Adrenal gland (tissue), 12 donors: ENCODE data around the gene RPL27A. TPM values are rescaled to one million over a fixed set of nuclear protein-coding genes. Genes with fewer than 3 reads are reported as not detected.
A peak's percentile ranks its signal among the peaks of the same experiment; 100 is the strongest.
"Not testable (repeated sequence)": the region's sequence is repeated elsewhere in the genome, so short reads cannot be mapped to it uniquely, and the experiment has no call there.

Experiments used
- DNase-seq, 7 donors: peaks; one replicate each; pipeline ENCODE4 v3.0.0-alpha.2; 2019 to 2020
- H3K27ac ChIP-seq, 5 donors: fragments of 200-600 bp; sonication (generic) in 4 of 5; 1 replicate in 3 of 5; 2 replicates in 2 of 5; pipeline versions ENCODE4 v1.5.1 to v1.8.0; 2016 to 2020; ENCODE audit warnings: mild to moderate bottlenecking in 1 of 5
- H3K27me3 ChIP-seq: fragments of 200-600 bp; 2 replicates; pipeline ENCODE4 v1.8.0; 2021
- H3K36me3 ChIP-seq, 2 donors: fragments of 200-600 bp; replicated peaks in 1 of 2; 1 replicate in 1 of 2; 2 replicates in 1 of 2; pipeline versions ENCODE4 v1.5.1 to v1.8.0; 2018 to 2022
- H3K4me1 ChIP-seq, 2 donors: fragments of 200-600 bp; replicated peaks in 1 of 2; 1 replicate in 1 of 2; 2 replicates in 1 of 2; pipeline versions ENCODE4 v1.5.1 to v1.8.0; 2018 to 2021
- H3K4me3 ChIP-seq, 4 donors: fragments of 200-600 bp; sonication (generic) in 3 of 4; one replicate each; pipeline ENCODE4 v1.5.1; 2016 to 2018
- H3K9me3 ChIP-seq, 3 donors: fragments of 200-600 bp; sonication (generic) in 1 of 3; replicated peaks in 1 of 3; 1 replicate in 2 of 3; 2 replicates in 1 of 3; pipeline versions ENCODE4 v1.5.1 to v1.8.0; 2016 to 2021
- CTCF ChIP-seq, 6 experiments: fragments of 450-650 bp in 4 of 6; fragments of 200-600 bp in 2 of 6; sonication (generic) in 1 of 6; IDR thresholded peaks; 1 replicate in 5 of 6; 2 replicates in 1 of 6; pipeline versions ENCODE4 v1.5.1 to v1.8.0; 2016 to 2021; ENCODE audit warnings: antibody characterized with exemption in 6 of 6, mild to moderate bottlenecking in 2 of 6, moderate library complexity in 1 of 6
- POLR2A ChIP-seq, 2 donors: fragments of 450-650 bp; IDR thresholded peaks; one replicate each; pipeline ENCODE4 v1.6.1; 2017; ENCODE audit warnings: antibody characterized with exemption in 2 of 2, mild to moderate bottlenecking in 2 of 2, moderate library complexity in 1 of 2
- WGBS, 4 donors: extraction: QIAGEN DNeasy Blood & Tissue Kit in 2 of 4; methylation state at CpG; one replicate each; pipeline versions ENCODE4 v1.1.5 to v1.1.7; 2013 to 2017; 5-methylcytosine and 5-hydroxymethylcytosine counted together
- intact Hi-C, 2 donors: fragments of 100-400 bp; cut with DNase I; formaldehyde crosslinking; loops; one replicate each; pipeline versions ENCODE4 v1.14.1 to v1.15.0; 2022 to 2023
- polyA plus RNA-seq, 3 donors: library from polyadenylated mRNA; stranded (reverse); fragments of 200-250 nt in 2 of 3; fragments of 350-450 nt in 1 of 3; fragmentation: Illumina TruSeq in 1 of 3; extraction: RNeasy Lipid Tissue Mini Kit (QIAGEN cat#74804) in 1 of 3; gene quantifications; one replicate each; pipeline ENCODE4 v1.2.3, GENCODE V29; 2013 to 2014
- total RNA-seq, 9 donors: library from RNA; depleted of rRNA in 4 of 9; stranded (reverse); fragments of >200 nt in 4 of 9; fragments of 120-200 nt in 1 of 9; fragmentation: NEBNext Ultra II Directional in 1 of 9; extraction: Animal tissue kit (Norgen Biotek cat#: 25700) in 1 of 9; gene quantifications; one replicate each; pipeline versions ENCODE4 v1.1.0 to v1.2.4, GENCODE V29; 2013 to 2023
- donor health status: healthy with polysubstance abuse.
- donor health status: Bipolar disorder and iron deficiency.
- donor health status: DM: yes; HTN: yes; CAD: no.
- donor health status: DM: no; HTN: no; CAD: no.
- donor health status: DM: no; HTN: no; CAD: no.
- donor health status: DM: yes; HTN: yes; CAD: no.

The RPL27A gene
- total and polyA plus RNA-seq, 12 donors = 668 to 3,013 (median 1,139) TPM

GRCh38 chr11:8661001-8661795 lies 21.4 kb upstream of the RPL27A start:
- Histone ChIP-seq H3K27ac (no peak overlapping the region), H3K4me1 (no peaks in the 10 kb centered on the region), H3K9me3 (no peaks in the 10 kb centered on the region), H3K36me3 (no peaks in the 10 kb centered on the region), H3K27me3 (no peaks in the 10 kb centered on the region), H3K4me3 (no peak overlapping the region)
- intact Hi-C loops = no loop called here
- DNase-seq = no peak
- WGBS, 4 donors = 84 to 89% (median 87%) methylated on average over 6 of the region's 6 CpGs
- no peak for TF ChIP-seq CTCF (IDR thresholded peaks at IDR 0.05)
- no peak for TF ChIP-seq POLR2A (IDR thresholded peaks at IDR 0.05)

- no peaks in the 10 kb centered on the region for H3K4me1 ChIP-seq
- DNase-seq = no peak
- no peaks in the 10 kb centered on the region for H3K27me3 ChIP-seq
- no peak overlapping the region for H3K27ac ChIP-seq
- intact Hi-C loops = no loop called here
- H3K9me3 ChIP-seq = no peaks in the 10 kb centered on the region
- no peaks in the 10 kb centered on the region for H3K36me3 ChIP-seq
- no peak overlapping the region for H3K4me3 ChIP-seq
- no peak for TF ChIP-seq POLR2A (IDR thresholded peaks at IDR 0.05)
- TF ChIP-seq CTCF (IDR thresholded peaks at IDR 0.05) = no peak
- 95 to 98% (median 96%) methylated on average over 1 of the region's 1 CpG for WGBS, 4 donors
Measured at GRCh38 chr11:8665222-8665621, 17.4 kb upstream of the RPL27A start.

GRCh38 chr11:8670081-8670480 lies 12.5 kb upstream of the RPL27A start:
- H3K4me3 ChIP-seq, intact Hi-C loops, H3K27ac ChIP-seq, H3K9me3 ChIP-seq, H3K27me3 ChIP-seq, H3K36me3 ChIP-seq, DNase-seq: not testable (repeated sequence)
- peaks cover 7 to 18% of the 10 kb centered on the region in 2 donors for H3K4me1 ChIP-seq
- WGBS, 4 donors = 89 to 96% (median 94%) methylated on average over 6 of the region's 6 CpGs

- peaks cover 7 to 18% of the 10 kb centered on the region in 2 donors for H3K4me1 ChIP-seq
- no peaks in the 10 kb centered on the region for H3K27me3 ChIP-seq
- H3K4me3 ChIP-seq = no peak overlapping the region
- WGBS, 4 donors = 10 to 24% (median 19%) methylated on average over 4 of the region's 4 CpGs
- H3K9me3 ChIP-seq = no peaks in the 10 kb centered on the region
- H3K36me3 ChIP-seq = no peaks in the 10 kb centered on the region
- DNase-seq = peak; percentile 61 to 89 (median 83)
- peak overlapping the region; percentile 6 to 91 (median 77) for H3K27ac ChIP-seq
- peak in 1 of 2 donors; percentile 73 for TF ChIP-seq POLR2A (IDR thresholded peaks at IDR 0.05)
- no peak for TF ChIP-seq CTCF (IDR thresholded peaks at IDR 0.05)
- intact Hi-C loops = no loop called here
Measured at GRCh38 chr11:8671193-8671612, 11.4 kb upstream of the RPL27A start.

GRCh38 chr11:8671651-8672062 lies 10.9 kb upstream of the RPL27A start:
- H3K27ac ChIP-seq = peak overlapping the region in 4 of 5 donors; percentile 50 to 91 (median 80)
- WGBS, 4 donors = 0 to 20% (median 0%) methylated on average over 1 of the region's 1 CpG
- TF ChIP-seq CTCF (IDR thresholded peaks at IDR 0.05) = no peak
- TF ChIP-seq POLR2A (IDR thresholded peaks at IDR 0.05) = no peak
- intact Hi-C loops = no loop called here
- H3K4me1 ChIP-seq = peaks cover 7 to 18% of the 10 kb centered on the region in 2 donors
- no peak overlapping the region for H3K4me3 ChIP-seq
- no peaks in the 10 kb centered on the region for H3K36me3 ChIP-seq
- no peaks in the 10 kb centered on the region for H3K9me3 ChIP-seq
- peak; percentile 36 to 66 (median 55) for DNase-seq
- H3K27me3 ChIP-seq = no peaks in the 10 kb centered on the region
